ENCODE data around the gene MPHOSPH6.
A peak's percentile ranks its signal among the peaks of the same experiment; 100 is the strongest.
"Not testable (repeated sequence)": the region's sequence is repeated elsewhere in the genome, so short reads cannot be mapped to it uniquely, and the experiment has no call there.

Gene MPHOSPH6

DNA sequence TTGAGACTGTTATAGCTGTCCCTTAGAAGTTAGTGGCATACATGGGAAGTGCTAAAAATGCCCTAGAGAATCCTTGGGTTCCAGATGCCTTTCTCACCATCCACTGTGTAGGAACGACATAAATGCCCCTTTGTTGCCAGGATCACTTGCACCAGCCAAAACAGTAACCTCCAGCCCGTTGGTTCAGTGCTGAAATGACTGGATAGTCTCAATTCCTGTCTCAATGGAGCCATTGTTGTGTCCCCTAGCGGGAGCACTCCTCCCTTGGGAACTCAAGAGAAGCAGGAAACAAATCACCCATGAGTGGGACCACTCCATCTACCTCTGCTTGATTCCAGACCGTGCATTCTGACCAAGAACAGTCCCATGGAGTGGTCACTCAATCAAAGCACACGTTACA lies 23.1 kb downstream of the MPHOSPH6 start:
- H3K36me3 ChIP-seq (ENCODE audit: control insufficient read depth in 1 of 2, insufficient read depth in 2 of 2, low read length in 2 of 2): peaks cover 5 to 17% of the 10 kb centered on the region in 2 experiments
- no peaks in the 10 kb centered on the region for H3K4me1 ChIP-seq (ENCODE audit: control insufficient read depth in 1 of 2, insufficient read depth in 2 of 2, low read length in 2 of 2)
- no peak overlapping the region for H3K9ac ChIP-seq (ENCODE audit: low read length)
- H4K91ac ChIP-seq (ENCODE audit: low read depth, low read length): no peak overlapping the region
- no peak overlapping the region for H3K27ac ChIP-seq (ENCODE audit: low read depth, low read length)
- peak overlapping the region; percentile 37 for H3K23ac ChIP-seq (ENCODE audit: low read length)
- no peak overlapping the region for H2BK5ac ChIP-seq (ENCODE audit: low read depth, low read length, poor library complexity)
- no peak overlapping the region for H2BK120ac ChIP-seq (ENCODE audit: insufficient read depth, low read length, poor library complexity)
- no peak overlapping the region for H3K4me3 ChIP-seq (ENCODE audit: low read depth, low read length)
- no peak overlapping the region for H2AK5ac ChIP-seq (ENCODE audit: low read length)
- no peak overlapping the region for H3K18ac ChIP-seq (ENCODE audit: low read length)
- no peak overlapping the region for H3K14ac ChIP-seq (ENCODE audit: low read length)
- H3K9me3 ChIP-seq (ENCODE audit: insufficient read depth, low read depth, low read length): no peaks in the 10 kb centered on the region
- DNase-seq: no peak
- H3K79me1 ChIP-seq (ENCODE audit: low read length): no peaks in the 10 kb centered on the region
- H3K4ac ChIP-seq (ENCODE audit: low read depth, low read length): no peak overlapping the region
- H3K79me2 ChIP-seq (ENCODE audit: control insufficient read depth, insufficient read depth, low read length, poor library complexity): no peaks in the 10 kb centered on the region
- H2AFZ ChIP-seq (ENCODE audit: insufficient read depth, low read length, poor library complexity): no peak overlapping the region
- H3K4me2 ChIP-seq (ENCODE audit: low read length): no peak overlapping the region
- no peak overlapping the region for H2BK12ac ChIP-seq (ENCODE audit: low read length)
- no peak overlapping the region for H4K12ac ChIP-seq (ENCODE audit: low read depth, low read length)
- H3K27me3 ChIP-seq (ENCODE audit: insufficient read depth, low read length): no peaks in the 10 kb centered on the region
- H4K8ac ChIP-seq (ENCODE audit: low read depth, low read length): no peak overlapping the region
- no CpG with 5 or more reads among the region's 5 CpGs for WGBS (ENCODE audit: extremely low coverage, insufficient coverage, insufficient read length)

DNA sequence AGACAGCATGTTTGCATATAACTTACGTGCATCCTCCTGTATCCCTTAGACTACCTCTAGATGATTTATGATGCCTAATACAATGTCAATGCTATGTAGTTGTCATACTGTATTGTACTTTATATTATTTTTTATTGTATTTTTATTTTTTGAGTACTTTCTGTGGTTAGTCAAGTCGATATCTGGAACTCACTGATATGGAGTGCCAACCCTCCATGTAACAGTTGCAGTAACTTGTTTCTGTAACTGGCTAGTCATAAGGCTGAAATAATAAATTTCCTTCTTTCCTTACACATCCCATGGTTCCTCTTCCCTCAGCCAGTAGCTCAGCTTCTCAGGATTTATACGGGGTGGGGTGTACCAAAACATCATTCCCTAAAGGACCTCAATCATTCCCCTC lies 23.5 kb downstream of the MPHOSPH6 start:
- Histone ChIP-seq H2BK120ac (ENCODE audit: insufficient read depth, low read length, poor library complexity) (no peak overlapping the region), H3K4me2 (ENCODE audit: low read length) (no peak overlapping the region), H3K79me2 (ENCODE audit: control insufficient read depth, insufficient read depth, low read length, poor library complexity) (no peaks in the 10 kb centered on the region), H3K23ac (ENCODE audit: low read length) (no peak overlapping the region), H3K79me1 (ENCODE audit: low read length) (no peaks in the 10 kb centered on the region), H3K27ac (ENCODE audit: low read depth, low read length) (no peak overlapping the region), H4K12ac (ENCODE audit: low read depth, low read length) (no peak overlapping the region), H4K91ac (ENCODE audit: low read depth, low read length) (no peak overlapping the region), H2AK5ac (ENCODE audit: low read length) (no peak overlapping the region), H3K18ac (ENCODE audit: low read length) (no peak overlapping the region), H3K36me3 (ENCODE audit: control insufficient read depth in 1 of 2, insufficient read depth in 2 of 2, low read length in 2 of 2) (peaks cover 5 to 17% of the 10 kb centered on the region in 2 experiments), H3K9me3 (ENCODE audit: insufficient read depth, low read depth, low read length) (no peaks in the 10 kb centered on the region), H3K4me1 (ENCODE audit: control insufficient read depth in 1 of 2, insufficient read depth in 2 of 2, low read length in 2 of 2) (no peaks in the 10 kb centered on the region), H3K14ac (ENCODE audit: low read length) (no peak overlapping the region), H3K4me3 (ENCODE audit: low read depth, low read length) (no peak overlapping the region), H4K8ac (ENCODE audit: low read depth, low read length) (no peak overlapping the region), H2BK5ac (ENCODE audit: low read depth, low read length, poor library complexity) (no peak overlapping the region), H3K4ac (ENCODE audit: low read depth, low read length) (no peak overlapping the region), H2AFZ (ENCODE audit: insufficient read depth, low read length, poor library complexity) (no peak overlapping the region), H2BK12ac (ENCODE audit: low read length) (no peak overlapping the region), H3K9ac (ENCODE audit: low read length) (no peak overlapping the region), H3K27me3 (ENCODE audit: insufficient read depth, low read length) (no peaks in the 10 kb centered on the region)
- WGBS (ENCODE audit: extremely low coverage, insufficient coverage, insufficient read length): no CpG with 5 or more reads among the region's 3 CpGs
- DNase-seq: no peak

GRCh38 chr16:82139286-82139571 lies 30.8 kb downstream of the MPHOSPH6 start:
- not testable (repeated sequence) for H3K27me3 ChIP-seq (ENCODE audit: insufficient read depth, low read length); H3K4me1 ChIP-seq (ENCODE audit: control insufficient read depth in 1 of 2, insufficient read depth in 2 of 2, low read length in 2 of 2); H3K9me3 ChIP-seq (ENCODE audit: insufficient read depth, low read depth, low read length); H3K23ac ChIP-seq (ENCODE audit: low read length); H3K36me3 ChIP-seq (ENCODE audit: control insufficient read depth in 1 of 2, insufficient read depth in 2 of 2, low read length in 2 of 2); H3K79me1 ChIP-seq (ENCODE audit: low read length); H3K4ac ChIP-seq (ENCODE audit: low read depth, low read length); DNase-seq; H3K79me2 ChIP-seq (ENCODE audit: control insufficient read depth, insufficient read depth, low read length, poor library complexity); H3K9ac ChIP-seq (ENCODE audit: low read length); H3K27ac ChIP-seq (ENCODE audit: low read depth, low read length); H2AK5ac ChIP-seq (ENCODE audit: low read length); H2BK12ac ChIP-seq (ENCODE audit: low read length)
- Histone ChIP-seq H3K14ac (ENCODE audit: low read length) (peak overlapping the region; percentile 66), H4K91ac (ENCODE audit: low read depth, low read length) (peak overlapping the region; percentile 76), H2AFZ (ENCODE audit: insufficient read depth, low read length, poor library complexity) (peak overlapping the region; percentile 78), H3K4me3 (ENCODE audit: low read depth, low read length) (peak overlapping the region; percentile 44), H2BK5ac (ENCODE audit: low read depth, low read length, poor library complexity) (peak overlapping the region; percentile 3), H3K4me2 (ENCODE audit: low read length) (peak overlapping the region; percentile 27), H4K8ac (ENCODE audit: low read depth, low read length) (peak overlapping the region; percentile 74), H3K18ac (ENCODE audit: low read length) (peak overlapping the region; percentile 86), H2BK120ac (ENCODE audit: insufficient read depth, low read length, poor library complexity) (peak overlapping the region; percentile 73), H4K12ac (ENCODE audit: low read depth, low read length) (peak overlapping the region; percentile 70)
- WGBS (ENCODE audit: extremely low coverage, insufficient coverage, insufficient read length): no CpG with 5 or more reads among the region's 19 CpGs

GRCh38 chr16:82138478-82139285 lies 31.3 kb downstream of the MPHOSPH6 start:
- Histone ChIP-seq H2BK5ac (ENCODE audit: low read depth, low read length, poor library complexity) (no peak overlapping the region), H4K91ac (ENCODE audit: low read depth, low read length) (peak overlapping the region; percentile 76), H3K79me1 (ENCODE audit: low read length) (peaks cover 2% of the 10 kb centered on the region), H3K36me3 (ENCODE audit: control insufficient read depth in 1 of 2, insufficient read depth in 2 of 2, low read length in 2 of 2) (no peaks in the 10 kb centered on the region), H3K4ac (ENCODE audit: low read depth, low read length) (no peak overlapping the region), H2AK5ac (ENCODE audit: low read length) (no peak overlapping the region), H2BK120ac (ENCODE audit: insufficient read depth, low read length, poor library complexity) (peak overlapping the region; percentile 73), H3K9me3 (ENCODE audit: insufficient read depth, low read depth, low read length) (no peaks in the 10 kb centered on the region), H3K4me2 (ENCODE audit: low read length) (peak overlapping the region; percentile 27), H3K4me1 (ENCODE audit: control insufficient read depth in 1 of 2, insufficient read depth in 2 of 2, low read length in 2 of 2) (peaks cover 4 to 7% of the 10 kb centered on the region in 2 experiments), H4K8ac (ENCODE audit: low read depth, low read length) (peak overlapping the region; percentile 74), H4K12ac (ENCODE audit: low read depth, low read length) (no peak overlapping the region), H3K18ac (ENCODE audit: low read length) (peak overlapping the region; percentile 86), H2AFZ (ENCODE audit: insufficient read depth, low read length, poor library complexity) (peak overlapping the region; percentile 78), H2BK12ac (ENCODE audit: low read length) (no peak overlapping the region), H3K4me3 (ENCODE audit: low read depth, low read length) (no peak overlapping the region), H3K27ac (ENCODE audit: low read depth, low read length) (no peak overlapping the region), H3K14ac (ENCODE audit: low read length) (peak overlapping the region; percentile 66), H3K23ac (ENCODE audit: low read length) (no peak overlapping the region), H3K79me2 (ENCODE audit: control insufficient read depth, insufficient read depth, low read length, poor library complexity) (peaks cover 2% of the 10 kb centered on the region), H3K9ac (ENCODE audit: low read length) (no peak overlapping the region), H3K27me3 (ENCODE audit: insufficient read depth, low read length) (no peaks in the 10 kb centered on the region)
- DNase-seq: peak in 1 of 2 donors; percentile 38
- WGBS (ENCODE audit: extremely low coverage, insufficient coverage, insufficient read length): no CpG with 5 or more reads among the region's 15 CpGs

Data from trophoblast cell (in vitro differentiated cells and primary cell).